K562 (cell line): ENCODE data around the gene PIGM.

Source experiments
- BCLAF1 ChIP-seq, 2 experiments: fragments of 450-650 bp in 1 of 2; IDR thresholded peaks; 2 replicates each; pipeline ENCODE4 v1.6.1; 2011 to 2017; ENCODE audit warnings: low read depth in 2 of 2, antibody characterized with exemption in 1 of 2, borderline replicate concordance in 1 of 2, low read length in 1 of 2, mild to moderate bottlenecking in 1 of 2, mixed read lengths in 1 of 2; ENCODE audit not compliant: control insufficient read depth in 1 of 2
- EP300 ChIP-seq: IDR thresholded peaks from 2 replicates; pipeline ENCODE4 v1.6.1; 2012; ENCODE audit warnings: low read length, improper control_type of control experiment
- MAFK ChIP-seq: IDR thresholded peaks from 2 replicates; pipeline ENCODE4 v1.6.1; 2011; ENCODE audit warnings: low read length, improper control_type of control experiment
- MBD1 ChIP-seq: fragments of 250-450 bp; sonication (Bioruptor Pico); IDR thresholded peaks from 2 replicates; pipeline ENCODE4 v1.8.0; 2022; ENCODE audit warnings: inconsistent platforms
- SAFB2 ChIP-seq: fragments of 200-400 bp; formaldehyde crosslinking; IDR thresholded peaks from 2 replicates; pipeline ENCODE4 v1.6.1; 2018; ENCODE audit warnings: borderline replicate concordance, low read length, low read depth, moderate library complexity; ENCODE audit not compliant: severe bottlenecking
- USF2 ChIP-seq: sonication (generic); formaldehyde crosslinking; IDR thresholded peaks from 2 replicates; pipeline ENCODE4 v1.5.0; 2020; ENCODE audit warnings: missing genetic modification reagents
- ZFX ChIP-seq: sonication (generic); formaldehyde crosslinking; IDR thresholded peaks from 2 replicates; pipeline ENCODE4 v1.8.0; 2022; ENCODE audit warnings: mild to moderate bottlenecking, missing genetic modification reagents, moderate library complexity

- TF ChIP-seq MAFK: no peak
- TF ChIP-seq USF2 (CRISPR knock-in tag): no peak
- no peak for TF ChIP-seq MBD1 (CRISPR knock-in tag)
- TF ChIP-seq SAFB2: no peak
- TF ChIP-seq BCLAF1 (IDR thresholded peaks at IDR 0.05; ENCODE audit: borderline replicate concordance in 1 of 2, control insufficient read depth in 1 of 2, low read depth in 2 of 2, low read length in 1 of 2): no peak
- no peak for TF ChIP-seq EP300
- TF ChIP-seq ZFX: no peak
Observed at GRCh38 chr1:160005070-160005469, 26.7 kb downstream of the PIGM start.
